Measurements from ENCODE around the gene C1orf35.

DNA sequence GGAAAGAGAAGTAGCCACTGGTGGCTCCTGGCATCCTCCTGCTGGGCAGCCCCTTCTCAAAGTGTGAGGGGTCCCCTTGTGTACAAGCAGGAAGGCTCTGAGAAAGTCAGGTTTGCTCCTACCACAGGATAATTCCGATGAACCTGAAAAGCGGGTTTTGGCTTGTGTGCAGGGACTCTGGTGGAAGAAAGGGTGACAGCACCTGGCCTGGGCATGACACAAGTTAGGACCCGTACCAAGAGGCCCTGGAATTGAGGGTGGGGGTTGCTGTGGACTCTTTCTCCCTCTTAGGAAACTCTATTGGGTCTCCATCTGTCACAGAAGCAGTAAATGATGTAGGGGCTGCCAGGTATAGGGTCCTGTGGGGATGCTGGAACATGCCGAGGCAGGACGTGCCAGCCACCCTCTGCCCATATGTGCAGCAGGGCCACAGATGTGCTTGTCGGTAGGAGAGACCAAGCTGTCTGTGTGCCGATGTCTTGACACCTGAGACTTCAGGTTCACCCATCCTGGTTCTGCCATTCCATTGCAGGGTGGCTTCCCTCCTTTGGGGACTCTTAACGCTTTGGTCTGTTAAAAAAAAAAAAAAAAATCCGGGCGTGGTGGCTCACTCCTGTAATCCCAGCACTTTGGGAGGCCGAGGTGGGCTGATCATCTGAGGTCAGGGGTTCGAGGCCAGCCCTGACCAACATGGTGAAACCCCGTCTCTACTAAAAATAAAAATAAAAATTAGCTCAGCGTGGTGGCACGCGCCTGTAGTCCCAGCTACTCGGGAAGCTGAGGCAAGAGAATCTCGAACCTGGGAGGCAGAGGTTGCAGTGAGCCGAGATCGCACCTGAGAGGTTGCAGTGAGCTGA is 9.8 kb downstream of the C1orf35 start:
- no peak for TF ChIP-seq MTA2 (IDR thresholded peaks at IDR 0.05; ENCODE audit: low read depth)
- TF ChIP-seq, protein P1, sequence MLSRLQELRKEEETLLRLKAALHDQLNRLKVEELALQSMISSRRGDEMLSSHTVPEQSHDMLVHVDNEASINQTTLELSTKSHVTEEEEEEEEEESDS (CRISPR knock-in tag; IDR thresholded peaks at IDR 0.05), result no peak
- no peak for TF ChIP-seq NFE2 (IDR thresholded peaks at IDR 0.05; ENCODE audit: low read depth)
- no peak for TF ChIP-seq SIN3B (IDR thresholded peaks at IDR 0.05; ENCODE audit: low read depth)
- no peak for TF ChIP-seq TAF1 (IDR thresholded peaks at IDR 0.05; ENCODE audit: control insufficient read depth, extremely low read depth, insufficient read depth, low read length, severe bottlenecking)
- TF ChIP-seq, protein P2, sequence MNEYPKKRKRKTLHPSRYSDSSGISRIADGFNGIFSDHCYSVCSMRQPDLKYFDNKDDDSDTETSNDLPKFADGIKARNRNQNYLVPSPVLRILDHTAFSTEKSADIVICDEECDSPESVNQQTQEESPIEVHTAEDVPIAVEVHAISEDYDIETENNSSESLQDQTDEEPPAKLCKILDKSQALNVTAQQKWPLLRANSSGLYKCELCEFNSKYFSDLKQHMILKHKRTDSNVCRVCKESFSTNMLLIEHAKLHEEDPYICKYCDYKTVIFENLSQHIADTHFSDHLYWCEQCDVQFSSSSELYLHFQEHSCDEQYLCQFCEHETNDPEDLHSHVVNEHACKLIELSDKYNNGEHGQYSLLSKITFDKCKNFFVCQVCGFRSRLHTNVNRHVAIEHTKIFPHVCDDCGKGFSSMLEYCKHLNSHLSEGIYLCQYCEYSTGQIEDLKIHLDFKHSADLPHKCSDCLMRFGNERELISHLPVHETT (CRISPR knock-in tag; conservative IDR thresholded peaks at IDR 0.05 in 1 of 2, IDR thresholded peaks at IDR 0.05 in 1 of 2), result no peak
- TF ChIP-seq, protein P3, sequence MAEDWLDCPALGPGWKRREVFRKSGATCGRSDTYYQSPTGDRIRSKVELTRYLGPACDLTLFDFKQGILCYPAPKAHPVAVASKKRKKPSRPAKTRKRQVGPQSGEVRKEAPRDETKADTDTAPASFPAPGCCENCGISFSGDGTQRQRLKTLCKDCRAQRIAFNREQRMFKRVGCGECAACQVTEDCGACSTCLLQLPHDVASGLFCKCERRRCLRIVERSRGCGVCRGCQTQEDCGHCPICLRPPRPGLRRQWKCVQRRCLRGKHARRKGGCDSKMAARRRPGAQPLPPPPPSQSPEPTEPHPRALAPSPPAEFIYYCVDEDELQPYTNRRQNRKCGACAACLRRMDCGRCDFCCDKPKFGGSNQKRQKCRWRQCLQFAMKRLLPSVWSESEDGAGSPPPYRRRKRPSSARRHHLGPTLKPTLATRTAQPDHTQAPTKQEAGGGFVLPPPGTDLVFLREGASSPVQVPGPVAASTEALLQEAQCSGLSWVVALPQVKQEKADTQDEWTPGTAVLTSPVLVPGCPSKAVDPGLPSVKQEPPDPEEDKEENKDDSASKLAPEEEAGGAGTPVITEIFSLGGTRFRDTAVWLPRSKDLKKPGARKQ (CRISPR knock-in tag; IDR thresholded peaks at IDR 0.05), result no peak
- no peak for TF ChIP-seq RAD21 (CRISPR knock-in tag; conservative IDR thresholded peaks at IDR 0.05 in 1 of 2, IDR thresholded peaks at IDR 0.05 in 1 of 2)
- no peak for TF ChIP-seq ZNF197 (CRISPR knock-in tag; IDR thresholded peaks at IDR 0.05; ENCODE audit: low read depth)
- TF ChIP-seq FOXJ3 (CRISPR knock-in tag; IDR thresholded peaks at IDR 0.05), result no peak
